T-helper 17 cell (primary cell): Measurements from ENCODE around the gene CLIC5. TPM values are rescaled to one million over a fixed set of nuclear protein-coding genes. Genes with fewer than 3 reads are reported as not detected.

Source experiments
- ATAC-seq: fragments of 150-1000 bp; cut with Tn5 transposase; 2 replicates; pipeline ENCODE4 v1.10.0; 2021; ENCODE audit warnings: mild to moderate bottlenecking, moderate library complexity
- DNase-seq, 3 donors: peaks; one replicate each; pipeline versions ENCODE4 v3.0.0 to v3.0.0-alpha.2; 2020 to 2021
- H3K9me3 ChIP-seq: one replicate; pipeline ENCODE4 v1.7.0; 2013; ENCODE audit warnings: low read length, mild to moderate bottlenecking; ENCODE audit not compliant: control insufficient read depth, poor library complexity, severe bottlenecking
- H3K27ac Mint-ChIP-seq: one replicate; pipeline ENCODE4 v1.8.0; 2022; ENCODE audit warnings: mild to moderate bottlenecking, moderate library complexity, mixed read lengths
- H3K27me3 Mint-ChIP-seq: one replicate; pipeline ENCODE4 v1.8.0; 2022; ENCODE audit warnings: mixed read lengths
- H3K36me3 Mint-ChIP-seq: one replicate; pipeline ENCODE4 v1.8.0; 2022; ENCODE audit warnings: low read depth, mixed read lengths
- H3K4me1 Mint-ChIP-seq: one replicate; pipeline ENCODE4 v1.8.0; 2022; ENCODE audit warnings: mild to moderate bottlenecking, mixed read lengths
- H3K4me3 Mint-ChIP-seq: one replicate; pipeline ENCODE4 v1.8.0; 2022; ENCODE audit warnings: mild to moderate bottlenecking, moderate library complexity, mixed read lengths
- total RNA-seq, 4 donors: library from RNA in 2 of 4; stranded (reverse) in 2 of 4; gene quantifications; one replicate each; pipeline ENCODE4 v1.2.3 and lab custom pipeline; 2022 to 2026

Gene CLIC5
- total RNA-seq, 2 donors from 2014 or later, result 7.2 to 10.1 TPM

- ATAC-seq (no peak), DNase-seq (no peak)
- H3K4me3 Mint-ChIP-seq, result no peak overlapping the region
- H3K27me3 Mint-ChIP-seq, result no peaks in the 10 kb centered on the region
- H3K27ac Mint-ChIP-seq, result peak overlapping the region; percentile 27
- no peaks in the 10 kb centered on the region for H3K9me3 ChIP-seq
- H3K36me3 Mint-ChIP-seq, result peaks cover 2% of the 10 kb centered on the region
- peaks cover 10% of the 10 kb centered on the region for H3K4me1 Mint-ChIP-seq
Observed at GRCh38 chr6:45920819-45921511, 94.7 kb downstream of the CLIC5 start.

GRCh38 chr6:45917439-45917838 is 98.2 kb downstream of the CLIC5 start:
- peaks cover 2% of the 10 kb centered on the region for H3K4me1 Mint-ChIP-seq
- H3K27me3 Mint-ChIP-seq, result no peaks in the 10 kb centered on the region
- no peak for ATAC-seq
- no peak for DNase-seq
- H3K9me3 ChIP-seq, result no peaks in the 10 kb centered on the region
- no peak overlapping the region for H3K27ac Mint-ChIP-seq
- no peak overlapping the region for H3K4me3 Mint-ChIP-seq
- peaks cover 16% of the 10 kb centered on the region for H3K36me3 Mint-ChIP-seq

GRCh38 chr6:45916692-45917091 is 99.0 kb downstream of the CLIC5 start:
- Mint-ChIP-seq H3K36me3 (peaks cover 22% of the 10 kb centered on the region), H3K27me3 (no peaks in the 10 kb centered on the region), H3K4me1 (peaks cover 2% of the 10 kb centered on the region), H3K27ac (no peak overlapping the region), H3K4me3 (no peak overlapping the region)
- DNase-seq (no peak), ATAC-seq (no peak)
- no peaks in the 10 kb centered on the region for H3K9me3 ChIP-seq

GRCh38 chr6:45915780-45916468 is 99.7 kb downstream of the CLIC5 start:
- DNase-seq (no peak), ATAC-seq (no peak)
- no peaks in the 10 kb centered on the region for H3K9me3 ChIP-seq
- Mint-ChIP-seq H3K36me3 (peaks cover 22% of the 10 kb centered on the region), H3K4me1 (peaks cover 2% of the 10 kb centered on the region), H3K4me3 (no peak overlapping the region), H3K27me3 (no peaks in the 10 kb centered on the region), H3K27ac (no peak overlapping the region)

GRCh38 chr6:45911691-45912090 is 104.0 kb downstream of the CLIC5 start:
- H3K4me3 Mint-ChIP-seq, result no peak overlapping the region
- peaks cover 2% of the 10 kb centered on the region for H3K4me1 Mint-ChIP-seq
- DNase-seq (no peak), ATAC-seq (no peak)
- H3K36me3 Mint-ChIP-seq, result peaks cover 24% of the 10 kb centered on the region
- no peaks in the 10 kb centered on the region for H3K9me3 ChIP-seq
- no peaks in the 10 kb centered on the region for H3K27me3 Mint-ChIP-seq
- no peak overlapping the region for H3K27ac Mint-ChIP-seq

- Mint-ChIP-seq H3K4me3 (no peak overlapping the region), H3K27me3 (no peaks in the 10 kb centered on the region), H3K27ac (no peak overlapping the region), H3K4me1 (no peaks in the 10 kb centered on the region), H3K36me3 (peaks cover 2% of the 10 kb centered on the region)
- H3K9me3 ChIP-seq, result no peaks in the 10 kb centered on the region
- DNase-seq (no peak), ATAC-seq (no peak)
Observed at GRCh38 chr6:45903959-45904358, 111.7 kb downstream of the CLIC5 start.

- H3K4me3 Mint-ChIP-seq, result no peak overlapping the region
- peaks cover 2% of the 10 kb centered on the region for H3K36me3 Mint-ChIP-seq
- H3K27me3 Mint-ChIP-seq, result no peaks in the 10 kb centered on the region
- DNase-seq, result no peak
- no peak for ATAC-seq
- H3K9me3 ChIP-seq, result no peaks in the 10 kb centered on the region
- H3K27ac Mint-ChIP-seq, result no peak overlapping the region
- peaks cover under 1% of the 10 kb centered on the region for H3K4me1 Mint-ChIP-seq
Observed at GRCh38 chr6:45902984-45903383, 112.7 kb downstream of the CLIC5 start.

- ATAC-seq (no peak), DNase-seq (no peak)
- H3K27ac Mint-ChIP-seq, result no peak overlapping the region
Observed at GRCh38 chr6:45901767-45902650, 113.7 kb downstream of the CLIC5 start.

GRCh38 chr6:45900808-45901752 is 114.6 kb downstream of the CLIC5 start:
- Mint-ChIP-seq H3K27ac (no peak overlapping the region), H3K36me3 (peaks cover 2% of the 10 kb centered on the region), H3K4me3 (no peak overlapping the region), H3K4me1 (peaks cover 2% of the 10 kb centered on the region), H3K27me3 (no peaks in the 10 kb centered on the region)
- H3K9me3 ChIP-seq, result no peaks in the 10 kb centered on the region
- DNase-seq (no peak), ATAC-seq (no peak)

More at GRCh38 chr6:45901767-45902650, 113.7 kb downstream of the CLIC5 start:
- no peaks in the 10 kb centered on the region for H3K27me3 Mint-ChIP-seq
- no peaks in the 10 kb centered on the region for H3K9me3 ChIP-seq
- H3K4me1 Mint-ChIP-seq, result peaks cover 2% of the 10 kb centered on the region
- no peak overlapping the region for H3K4me3 Mint-ChIP-seq
- peaks cover 2% of the 10 kb centered on the region for H3K36me3 Mint-ChIP-seq

GRCh38 chr6:45899683-45899946 is 116.0 kb downstream of the CLIC5 start:
- H3K4me3 Mint-ChIP-seq, result no peak overlapping the region
- H3K4me1 Mint-ChIP-seq, result peaks cover 2% of the 10 kb centered on the region
- ATAC-seq, result no peak
- DNase-seq, result no peak
- no peak overlapping the region for H3K27ac Mint-ChIP-seq
- H3K36me3 Mint-ChIP-seq, result peaks cover 2% of the 10 kb centered on the region
- no peaks in the 10 kb centered on the region for H3K9me3 ChIP-seq
- H3K27me3 Mint-ChIP-seq, result no peaks in the 10 kb centered on the region

- DNase-seq, result no peak
- H3K36me3 Mint-ChIP-seq, result peaks cover 2% of the 10 kb centered on the region
- no peak overlapping the region for H3K27ac Mint-ChIP-seq
- no peaks in the 10 kb centered on the region for H3K27me3 Mint-ChIP-seq
- H3K4me3 Mint-ChIP-seq, result no peak overlapping the region
- H3K4me1 Mint-ChIP-seq, result peaks cover 2% of the 10 kb centered on the region
- H3K9me3 ChIP-seq, result no peaks in the 10 kb centered on the region
- no peak for ATAC-seq
Observed at GRCh38 chr6:45898941-45899682, 116.5 kb downstream of the CLIC5 start.

- ATAC-seq (no peak), DNase-seq (no peak)
- H3K9me3 ChIP-seq, result no peaks in the 10 kb centered on the region
- no peak overlapping the region for H3K27ac Mint-ChIP-seq
- peaks cover under 1% of the 10 kb centered on the region for H3K36me3 Mint-ChIP-seq
- no peaks in the 10 kb centered on the region for H3K27me3 Mint-ChIP-seq
- peaks cover 2% of the 10 kb centered on the region for H3K4me1 Mint-ChIP-seq
- H3K4me3 Mint-ChIP-seq, result no peak overlapping the region
Observed at GRCh38 chr6:45896783-45897441, 118.7 kb downstream of the CLIC5 start.
